ENCODE results near the gene MSX2. TPM values are rescaled to one million over a fixed set of nuclear protein-coding genes. Genes with fewer than 3 reads are reported as not detected.

MSX2 gene
- total and polyA plus RNA-seq, 5 donors from 2014 or later: 0.79 TPM; not detected in 4

- peaks cover 7% of the 10 kb centered on the region for H3K27me3 Mint-ChIP-seq
- no peak overlapping the region for H3K4me3 ChIP-seq (ENCODE audit: low read depth, low read length)
- no peaks in the 10 kb centered on the region for H3K4me1 Mint-ChIP-seq
- H3K9me3 ChIP-seq (ENCODE audit: control insufficient read depth in 2 of 2, low read length in 2 of 2): no peaks in the 10 kb centered on the region
- H3K9me3 Mint-ChIP-seq: peaks cover 0 to 2% (median 0%) of the 10 kb centered on the region in 7 donors
- ATAC-seq (ENCODE audit: low read depth in 2 of 2) (no peak), DNase-seq (no peak)
- no peak overlapping the region for H3K27ac Mint-ChIP-seq
- no peak overlapping the region for H3K4me3 Mint-ChIP-seq
- no peaks in the 10 kb centered on the region for H3K36me3 ChIP-seq (ENCODE audit: control insufficient read depth, insufficient read depth, low read length)
- H3K27me3 ChIP-seq (ENCODE audit: control insufficient read depth, insufficient read depth, low read length): no peaks in the 10 kb centered on the region
- H3K36me3 Mint-ChIP-seq: no peaks in the 10 kb centered on the region
- no peak overlapping the region for H3K27ac ChIP-seq (ENCODE audit: insufficient read depth, low read length, poor library complexity, severe bottlenecking)
- H3K4me1 ChIP-seq (ENCODE audit: control insufficient read depth, insufficient read depth, low read length, poor library complexity, severe bottlenecking): no peaks in the 10 kb centered on the region
Measured at GRCh38 chr5:174707671-174708070, 16.7 kb upstream of the MSX2 start.

GRCh38 chr5:174708476-174709207 lies 15.7 kb upstream of the MSX2 start:
- no peaks in the 10 kb centered on the region for H3K36me3 ChIP-seq (ENCODE audit: control insufficient read depth, insufficient read depth, low read length)
- no peaks in the 10 kb centered on the region for H3K27me3 ChIP-seq (ENCODE audit: control insufficient read depth, insufficient read depth, low read length)
- no peaks in the 10 kb centered on the region for H3K9me3 ChIP-seq (ENCODE audit: control insufficient read depth in 2 of 2, low read length in 2 of 2)
- no peaks in the 10 kb centered on the region for H3K4me1 ChIP-seq (ENCODE audit: control insufficient read depth, insufficient read depth, low read length, poor library complexity, severe bottlenecking)
- Mint-ChIP-seq H3K4me1 (no peaks in the 10 kb centered on the region), H3K4me3 (no peak overlapping the region), H3K9me3 (peaks cover 0 to 2% (median 0%) of the 10 kb centered on the region in 7 donors), H3K27ac (no peak overlapping the region), H3K36me3 (no peaks in the 10 kb centered on the region), H3K27me3 (peaks cover 15% of the 10 kb centered on the region)
- ATAC-seq (ENCODE audit: low read depth in 2 of 2) (no peak), DNase-seq (no peak)
- no peak overlapping the region for H3K27ac ChIP-seq (ENCODE audit: insufficient read depth, low read length, poor library complexity, severe bottlenecking)
- no peak overlapping the region for H3K4me3 ChIP-seq (ENCODE audit: low read depth, low read length)

- Histone ChIP-seq H3K9me3 (ENCODE audit: control insufficient read depth in 2 of 2, low read length in 2 of 2) (no peaks in the 10 kb centered on the region), H3K4me3 (ENCODE audit: low read depth, low read length) (no peak overlapping the region), H3K27me3 (ENCODE audit: control insufficient read depth, insufficient read depth, low read length) (peaks cover 12% of the 10 kb centered on the region), H3K4me1 (ENCODE audit: control insufficient read depth, insufficient read depth, low read length, poor library complexity, severe bottlenecking) (no peaks in the 10 kb centered on the region), H3K27ac (ENCODE audit: insufficient read depth, low read length, poor library complexity, severe bottlenecking) (no peak overlapping the region), H3K36me3 (ENCODE audit: control insufficient read depth, insufficient read depth, low read length) (no peaks in the 10 kb centered on the region)
- DNase-seq (no peak), ATAC-seq (ENCODE audit: low read depth in 2 of 2) (no peak)
- Mint-ChIP-seq H3K4me3 (no peak overlapping the region), H3K4me1 (no peaks in the 10 kb centered on the region), H3K27me3 (peaks cover 47% of the 10 kb centered on the region), H3K36me3 (no peaks in the 10 kb centered on the region), H3K9me3 (peaks cover 0 to 2% (median 0%) of the 10 kb centered on the region in 7 donors), H3K27ac (no peak overlapping the region)
Measured at GRCh38 chr5:174714751-174715150, 9.6 kb upstream of the MSX2 start.

GRCh38 chr5:174715804-174716203 lies 8.6 kb upstream of the MSX2 start:
- Histone ChIP-seq H3K27me3 (ENCODE audit: control insufficient read depth, insufficient read depth, low read length) (peaks cover 21% of the 10 kb centered on the region), H3K36me3 (ENCODE audit: control insufficient read depth, insufficient read depth, low read length) (no peaks in the 10 kb centered on the region), H3K27ac (ENCODE audit: insufficient read depth, low read length, poor library complexity, severe bottlenecking) (no peak overlapping the region), H3K9me3 (ENCODE audit: control insufficient read depth in 2 of 2, low read length in 2 of 2) (no peaks in the 10 kb centered on the region), H3K4me1 (ENCODE audit: control insufficient read depth, insufficient read depth, low read length, poor library complexity, severe bottlenecking) (no peaks in the 10 kb centered on the region), H3K4me3 (ENCODE audit: low read depth, low read length) (no peak overlapping the region)
- Mint-ChIP-seq H3K9me3 (peaks cover 0 to 5% (median 0%) of the 10 kb centered on the region in 7 donors), H3K27me3 (peaks cover 55% of the 10 kb centered on the region), H3K27ac (no peak overlapping the region), H3K36me3 (no peaks in the 10 kb centered on the region), H3K4me1 (no peaks in the 10 kb centered on the region), H3K4me3 (no peak overlapping the region)
- ATAC-seq (ENCODE audit: low read depth in 2 of 2): no peak
- no peak for DNase-seq

GRCh38 chr5:174717826-174718455 lies 6.4 kb upstream of the MSX2 start:
- Histone ChIP-seq H3K4me1 (ENCODE audit: control insufficient read depth, insufficient read depth, low read length, poor library complexity, severe bottlenecking) (no peaks in the 10 kb centered on the region), H3K27ac (ENCODE audit: insufficient read depth, low read length, poor library complexity, severe bottlenecking) (no peak overlapping the region), H3K4me3 (ENCODE audit: low read depth, low read length) (no peak overlapping the region), H3K9me3 (ENCODE audit: control insufficient read depth in 2 of 2, low read length in 2 of 2) (no peaks in the 10 kb centered on the region), H3K36me3 (ENCODE audit: control insufficient read depth, insufficient read depth, low read length) (no peaks in the 10 kb centered on the region), H3K27me3 (ENCODE audit: control insufficient read depth, insufficient read depth, low read length) (peaks cover 37% of the 10 kb centered on the region)
- H3K9me3 Mint-ChIP-seq: peaks cover 0 to 5% (median 0%) of the 10 kb centered on the region in 7 donors
- peaks cover 0 to 5% (median 2%) of the 10 kb centered on the region in 4 donors for H3K4me1 Mint-ChIP-seq
- DNase-seq (no peak), ATAC-seq (ENCODE audit: low read depth in 2 of 2) (no peak)
- H3K27ac Mint-ChIP-seq: no peak overlapping the region
- H3K4me3 Mint-ChIP-seq: no peak overlapping the region
- no peaks in the 10 kb centered on the region for H3K36me3 Mint-ChIP-seq
- H3K27me3 Mint-ChIP-seq: peaks cover 69% of the 10 kb centered on the region

- Mint-ChIP-seq H3K27ac (no peak overlapping the region), H3K4me3 (no peak overlapping the region), H3K9me3 (peaks cover 0 to 4% (median 0%) of the 10 kb centered on the region in 7 donors), H3K36me3 (no peaks in the 10 kb centered on the region), H3K27me3 (peaks cover 73% of the 10 kb centered on the region), H3K4me1 (peaks cover 0 to 11% (median 8%) of the 10 kb centered on the region in 4 donors)
- Histone ChIP-seq H3K27me3 (ENCODE audit: control insufficient read depth, insufficient read depth, low read length) (peaks cover 48% of the 10 kb centered on the region), H3K4me3 (ENCODE audit: low read depth, low read length) (no peak overlapping the region), H3K9me3 (ENCODE audit: control insufficient read depth in 2 of 2, low read length in 2 of 2) (no peaks in the 10 kb centered on the region), H3K4me1 (ENCODE audit: control insufficient read depth, insufficient read depth, low read length, poor library complexity, severe bottlenecking) (no peaks in the 10 kb centered on the region), H3K36me3 (ENCODE audit: control insufficient read depth, insufficient read depth, low read length) (no peaks in the 10 kb centered on the region), H3K27ac (ENCODE audit: insufficient read depth, low read length, poor library complexity, severe bottlenecking) (no peak overlapping the region)
- ATAC-seq (ENCODE audit: low read depth in 2 of 2): no peak
- DNase-seq: no peak
Measured at GRCh38 chr5:174718880-174719610, 5.3 kb upstream of the MSX2 start.

- Histone ChIP-seq H3K4me1 (ENCODE audit: control insufficient read depth, insufficient read depth, low read length, poor library complexity, severe bottlenecking) (peaks cover 6% of the 10 kb centered on the region), H3K27me3 (ENCODE audit: control insufficient read depth, insufficient read depth, low read length) (peaks cover 48% of the 10 kb centered on the region), H3K27ac (ENCODE audit: insufficient read depth, low read length, poor library complexity, severe bottlenecking) (no peak overlapping the region), H3K36me3 (ENCODE audit: control insufficient read depth, insufficient read depth, low read length) (no peaks in the 10 kb centered on the region), H3K9me3 (ENCODE audit: control insufficient read depth in 2 of 2, low read length in 2 of 2) (no peaks in the 10 kb centered on the region), H3K4me3 (ENCODE audit: low read depth, low read length) (no peak overlapping the region)
- no peak for ATAC-seq (ENCODE audit: low read depth in 2 of 2)
- Mint-ChIP-seq H3K27ac (no peak overlapping the region), H3K4me3 (no peak overlapping the region), H3K4me1 (peaks cover 0 to 12% (median 9%) of the 10 kb centered on the region in 4 donors), H3K36me3 (no peaks in the 10 kb centered on the region), H3K9me3 (peaks cover 0 to 4% (median 0%) of the 10 kb centered on the region in 7 donors), H3K27me3 (peaks cover 75% of the 10 kb centered on the region)
- DNase-seq: no peak
Measured at GRCh38 chr5:174719793-174720611, 4.4 kb upstream of the MSX2 start.
